Sciatic nerve (tissue), 2 donors: ENCODE data around the gene RNF8. TPM values are rescaled to one million over a fixed set of nuclear protein-coding genes. Genes with fewer than 3 reads are reported as not detected.

Source experiments
- ATAC-seq: fragments of 200-7000 bp; cut with Tn5 transposase; one replicate; pipeline ENCODE4 v1.9.1; 2020; ENCODE audit warnings: mild to moderate bottlenecking, moderate library complexity
- DNase-seq: peaks from one replicate; pipeline ENCODE4 v3.0.0-alpha.2; 2020; ENCODE audit warnings: low spot score
- intact Hi-C: fragments of 100-400 bp; cut with DNase I; formaldehyde crosslinking; loops from one replicate; pipeline ENCODE4 v1.14.2; 2022
- total RNA-seq: library from RNA; stranded (reverse); fragmentation: NEBNext Ultra II Directional; extraction: Animal tissue kit (Norgen Biotek cat#: 25700); gene quantifications from one replicate; pipeline ENCODE4 v1.2.1, GENCODE V29; 2021
- donor health status: DM: no; HTN: no; CAD: no.
- donor health status: DM: no; HTN: no; CAD: no.

Gene RNF8
- total RNA-seq, 1 donor from 2014 or later = 15.7 TPM

DNA sequence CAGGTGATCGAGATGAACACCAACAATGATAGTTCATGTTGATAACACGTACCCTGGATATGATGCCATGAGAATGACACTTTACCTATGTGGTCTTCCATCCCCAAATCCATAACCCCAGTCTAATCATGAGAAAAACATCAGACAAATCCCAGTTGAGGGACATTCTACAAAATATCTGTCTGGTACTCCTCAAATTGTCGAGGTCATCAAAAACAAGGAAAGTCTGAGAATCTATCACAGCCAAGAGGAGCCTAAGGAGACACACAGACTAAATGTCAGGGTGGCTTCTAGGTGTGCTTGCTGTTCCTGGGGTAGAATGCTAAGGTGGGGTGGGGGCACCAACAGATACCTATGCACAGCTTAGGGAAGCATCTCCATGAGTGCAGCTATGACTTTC lies 2.8 kb upstream of the RNF8 start:
- intact Hi-C loops = no loop called here
- ATAC-seq (no peak), DNase-seq (no peak)

DNA sequence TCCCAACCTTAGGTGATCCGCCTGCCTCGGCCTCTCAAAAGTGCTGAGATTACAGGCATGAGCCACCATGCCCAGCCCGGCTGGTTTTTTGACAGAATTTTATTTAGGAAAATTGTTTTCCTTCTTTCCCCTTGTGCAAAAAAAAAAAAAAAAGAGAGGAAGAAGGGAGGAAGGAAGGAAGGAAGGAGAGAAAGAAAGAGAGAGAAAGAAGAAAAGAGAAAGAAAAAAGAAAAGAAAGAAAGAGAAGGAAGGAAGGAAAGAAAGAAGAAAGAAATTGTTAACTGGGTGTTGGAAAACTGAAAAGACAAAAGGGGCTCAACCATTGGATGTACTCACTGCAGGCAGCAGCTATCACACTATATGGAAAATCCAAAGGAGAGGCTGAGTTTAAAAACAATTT lies 1.4 kb upstream of the RNF8 start:
- ATAC-seq = no peak
- intact Hi-C loops = no loop called here
- no peak for DNase-seq

DNA sequence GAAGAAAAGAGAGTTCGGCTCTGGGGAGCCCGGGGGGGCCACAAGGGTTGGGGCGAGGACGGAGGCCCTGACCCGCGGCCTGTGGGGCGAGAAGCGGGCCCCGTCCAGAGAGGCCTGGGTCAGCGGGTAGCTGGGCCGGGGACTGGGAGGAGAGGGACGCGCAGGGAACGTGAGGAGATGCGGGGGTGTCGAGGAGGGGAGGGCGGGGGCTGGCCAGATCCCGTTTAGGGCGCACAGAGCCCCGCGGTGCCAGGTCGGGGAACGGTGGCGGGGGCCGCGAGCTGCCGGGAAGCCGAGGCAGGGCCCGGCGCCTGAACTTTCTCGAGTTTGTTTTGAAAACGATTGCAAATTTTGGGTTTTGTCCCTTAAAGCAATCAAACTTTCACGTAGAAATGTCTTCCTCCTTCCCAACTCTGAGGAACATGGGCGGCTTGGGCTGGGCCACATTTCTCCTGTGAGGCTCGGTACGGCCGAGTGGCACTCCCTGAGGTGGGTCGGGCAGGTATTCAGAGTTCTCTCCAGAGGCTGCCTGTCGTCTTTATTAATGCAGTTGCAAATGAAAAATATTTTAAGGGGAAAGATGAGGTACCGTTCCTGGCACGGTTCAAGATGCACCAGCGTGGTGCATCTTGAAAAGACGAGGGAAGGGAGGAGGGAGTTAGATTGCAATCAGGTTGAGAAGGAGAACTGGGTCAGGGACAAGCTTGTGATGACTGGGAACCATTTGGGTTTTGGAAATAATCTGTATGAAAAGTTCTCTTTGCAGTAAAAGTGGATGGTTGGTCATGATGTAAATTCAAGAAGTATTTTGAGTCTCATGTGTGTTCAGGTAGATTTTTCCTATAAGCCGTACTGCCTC lies 972 bp downstream of the RNF8 start:
- DNase-seq (no peak), ATAC-seq (peak; percentile 65)

DNA sequence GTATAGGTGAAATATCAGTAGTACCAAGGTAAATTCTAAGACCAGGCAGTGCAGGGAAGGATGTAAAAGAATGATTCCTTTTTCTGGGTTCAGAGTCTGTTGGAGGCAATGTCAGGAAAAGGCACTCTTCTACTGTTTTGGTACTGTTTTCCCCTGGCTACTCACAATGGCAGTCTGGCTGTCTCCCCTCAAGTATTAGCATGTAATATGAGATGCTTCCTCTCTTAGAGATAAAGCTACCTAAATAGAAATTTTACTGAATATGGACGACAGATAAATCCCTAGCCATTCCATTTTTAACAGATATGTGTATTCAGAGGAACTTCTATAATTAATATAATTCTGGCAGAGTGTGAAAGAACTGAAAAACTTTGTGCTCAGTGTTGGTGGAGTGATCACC lies 3.5 kb downstream of the RNF8 start:
- DNase-seq (no peak), ATAC-seq (no peak)
- intact Hi-C loops = no loop called here

More for the DNA sequence above, 972 bp downstream of the RNF8 start:
- intact Hi-C loops = no loop called here

DNA sequence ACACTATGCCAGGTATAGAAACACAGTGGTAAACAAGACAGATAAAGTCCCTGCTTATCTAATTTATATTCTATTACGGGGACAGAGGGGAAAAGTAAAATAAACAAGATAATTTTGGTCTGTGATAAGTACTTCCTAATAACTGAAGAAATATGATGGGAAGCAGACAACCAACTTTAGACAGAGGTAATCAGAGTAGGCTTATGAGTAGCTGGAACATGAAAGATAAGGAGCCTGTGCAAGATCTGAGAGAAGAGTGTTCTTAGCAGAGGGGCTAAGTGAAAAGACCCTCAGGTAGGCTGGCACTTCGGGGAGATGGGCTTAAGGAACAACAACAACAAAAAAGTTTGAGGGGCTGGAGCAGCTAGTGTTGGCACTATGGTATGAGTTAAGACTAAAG lies 4.1 kb downstream of the RNF8 start:
- DNase-seq (no peak), ATAC-seq (no peak)
- intact Hi-C loops = no loop called here

DNA sequence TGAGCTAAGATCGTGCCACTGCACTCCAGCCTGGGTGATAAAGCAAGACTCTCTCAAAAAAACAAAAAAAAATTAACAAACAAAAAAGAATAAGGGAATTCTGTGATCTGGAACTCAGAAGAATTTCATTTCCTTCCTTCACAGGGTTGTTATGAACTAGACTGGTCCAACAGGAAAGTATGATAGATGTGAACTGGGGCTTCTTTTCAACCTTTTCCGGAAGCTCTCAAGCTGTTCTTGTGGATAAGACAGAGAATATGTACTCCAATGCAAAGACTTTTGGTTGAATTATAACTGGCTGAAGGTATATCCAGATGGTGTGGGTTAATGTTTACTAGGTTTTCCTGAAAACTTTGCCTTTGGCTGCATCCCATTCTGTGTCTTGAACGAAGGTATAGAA lies 5.3 kb downstream of the RNF8 start:
- intact Hi-C loops = no loop called here
- no peak for ATAC-seq
- DNase-seq = no peak

DNA sequence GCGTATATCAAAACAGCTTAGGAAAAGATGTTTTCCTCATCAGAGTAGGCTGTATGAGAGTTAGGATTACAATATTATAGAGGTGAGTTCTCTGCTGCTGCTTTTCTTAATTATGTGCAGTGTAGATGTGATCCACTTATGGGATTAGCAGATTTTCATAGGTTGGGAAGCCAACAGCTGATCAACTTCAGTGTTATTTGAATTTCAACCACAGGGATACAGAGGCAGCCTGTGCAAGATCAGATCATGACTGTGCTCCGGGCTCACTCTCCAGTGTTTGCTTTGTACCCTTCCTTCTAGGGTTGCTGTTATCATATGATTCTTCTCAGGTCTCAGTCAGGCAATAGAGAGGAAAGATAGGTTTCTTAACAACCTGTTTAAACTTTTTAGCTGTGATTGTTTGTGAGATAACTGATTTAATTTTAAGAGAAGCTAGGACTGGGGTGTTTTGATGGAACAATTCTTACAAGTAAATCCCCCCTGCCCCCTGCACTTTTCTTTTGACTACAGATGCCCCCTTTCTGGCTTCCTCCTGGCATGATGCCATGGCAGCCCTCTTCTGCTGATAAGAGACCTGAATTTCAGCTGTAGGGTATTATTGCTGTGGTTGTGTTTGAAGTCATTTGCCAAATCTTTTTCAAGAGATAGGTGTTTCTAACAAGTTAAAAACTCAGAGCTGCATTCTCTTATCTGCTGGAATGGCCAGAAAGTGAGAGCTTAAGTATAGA lies 8.5 kb downstream of the RNF8 start:
- intact Hi-C loops = no loop called here
- ATAC-seq (no peak), DNase-seq (no peak)

DNA sequence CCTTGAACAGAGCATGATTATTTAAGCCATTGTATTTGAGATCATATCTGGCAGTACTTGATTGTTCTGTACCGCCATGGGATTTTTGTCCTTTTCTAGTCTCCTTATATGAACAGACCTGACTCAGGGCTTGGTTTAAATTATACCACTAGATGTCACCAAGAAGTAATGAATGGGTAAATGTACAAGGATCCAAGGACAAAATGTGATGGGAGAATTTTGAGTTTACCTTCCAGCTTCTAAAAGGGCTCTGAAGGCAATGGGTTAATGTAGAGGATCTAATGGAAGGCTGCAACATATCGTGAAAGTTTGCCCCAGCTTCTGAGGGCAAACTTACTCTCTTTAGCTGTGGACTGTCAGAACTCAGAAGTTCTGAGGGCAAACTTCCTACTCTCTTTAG lies 12.0 kb downstream of the RNF8 start:
- no peak for DNase-seq
- ATAC-seq = no peak
- intact Hi-C loops = no loop called here

DNA sequence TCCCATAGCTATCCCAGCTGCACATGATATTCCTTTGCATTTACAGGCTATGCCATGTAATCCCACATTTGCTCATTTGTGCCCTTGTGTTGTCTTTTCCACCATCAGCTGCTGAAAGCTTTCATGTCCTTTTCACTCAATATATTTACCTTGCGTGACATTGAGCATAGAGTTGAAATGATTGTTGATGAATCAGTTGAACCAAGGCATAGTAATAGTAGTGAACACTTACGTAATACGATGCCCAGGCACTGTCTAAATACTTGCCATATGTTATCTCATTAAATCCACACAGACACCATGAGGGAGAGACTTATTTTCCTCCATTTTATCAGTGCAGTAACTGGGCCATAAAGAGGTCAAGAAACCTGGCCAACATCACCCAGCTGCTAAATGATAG lies 13.1 kb downstream of the RNF8 start:
- no peak for DNase-seq
- ATAC-seq = no peak
- intact Hi-C loops = no loop called here

DNA sequence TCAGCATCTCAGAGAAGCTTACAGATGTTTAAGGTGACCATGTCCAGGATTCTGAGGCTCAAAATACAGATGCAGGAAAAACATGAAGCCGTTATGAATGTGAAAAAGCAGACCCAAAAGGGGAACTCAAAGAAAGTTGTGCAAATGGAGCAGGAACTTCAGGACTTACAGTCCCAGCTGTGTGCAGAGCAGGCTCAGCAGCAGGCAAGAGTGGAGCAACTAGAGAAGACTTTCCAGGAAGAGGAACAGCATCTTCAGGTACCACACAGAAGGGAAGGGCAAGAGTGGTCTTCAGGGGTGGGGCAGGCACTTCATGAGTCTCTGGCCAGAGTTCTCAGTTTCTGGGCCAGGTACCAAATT lies 15.2 kb downstream of the RNF8 start:
- ATAC-seq (no peak), DNase-seq (no peak)
- intact Hi-C loops = no loop called here

DNA sequence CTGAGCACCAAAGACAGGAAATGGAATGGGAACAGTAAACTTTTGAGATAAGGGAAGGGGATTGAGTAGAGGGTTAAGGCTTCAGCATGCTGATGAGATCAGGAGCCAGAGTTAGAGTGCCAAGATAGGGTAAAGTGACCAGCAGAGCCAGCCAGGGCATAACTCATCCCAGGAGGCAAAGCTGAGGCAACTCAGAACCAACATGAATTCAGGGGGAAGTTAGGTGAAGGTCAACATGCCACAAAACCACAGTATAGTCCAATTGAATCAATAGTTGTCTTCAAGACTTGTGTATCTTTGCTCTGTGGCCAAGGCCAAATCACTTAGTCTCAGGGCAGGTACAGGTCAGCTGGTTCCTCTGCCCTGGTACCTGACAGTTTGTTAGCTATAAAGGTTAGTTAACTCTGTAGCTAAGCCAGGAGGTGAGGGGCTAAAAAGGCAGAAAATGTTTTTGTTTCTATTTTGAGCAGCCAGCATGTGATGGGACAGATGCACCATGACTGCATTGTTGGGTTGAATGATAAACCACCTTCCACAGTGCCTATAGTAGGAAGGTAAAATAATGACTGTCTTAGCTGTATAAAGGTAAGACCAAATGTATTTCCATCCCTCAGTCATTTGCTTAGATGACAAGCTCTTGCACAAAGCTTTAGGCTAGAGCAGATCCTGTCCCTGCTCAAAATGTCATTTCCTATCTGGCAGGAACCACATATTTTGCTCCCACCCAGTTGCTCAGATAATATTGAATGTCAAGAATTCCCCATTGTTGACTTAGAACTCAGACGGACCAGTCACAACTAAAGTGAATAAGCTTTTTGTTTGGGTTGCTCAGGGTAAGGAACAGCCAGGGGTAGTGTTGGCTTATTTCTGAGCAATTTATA lies 15.8 kb downstream of the RNF8 start:
- ATAC-seq (no peak), DNase-seq (no peak)
- intact Hi-C loops = no loop called here

DNA sequence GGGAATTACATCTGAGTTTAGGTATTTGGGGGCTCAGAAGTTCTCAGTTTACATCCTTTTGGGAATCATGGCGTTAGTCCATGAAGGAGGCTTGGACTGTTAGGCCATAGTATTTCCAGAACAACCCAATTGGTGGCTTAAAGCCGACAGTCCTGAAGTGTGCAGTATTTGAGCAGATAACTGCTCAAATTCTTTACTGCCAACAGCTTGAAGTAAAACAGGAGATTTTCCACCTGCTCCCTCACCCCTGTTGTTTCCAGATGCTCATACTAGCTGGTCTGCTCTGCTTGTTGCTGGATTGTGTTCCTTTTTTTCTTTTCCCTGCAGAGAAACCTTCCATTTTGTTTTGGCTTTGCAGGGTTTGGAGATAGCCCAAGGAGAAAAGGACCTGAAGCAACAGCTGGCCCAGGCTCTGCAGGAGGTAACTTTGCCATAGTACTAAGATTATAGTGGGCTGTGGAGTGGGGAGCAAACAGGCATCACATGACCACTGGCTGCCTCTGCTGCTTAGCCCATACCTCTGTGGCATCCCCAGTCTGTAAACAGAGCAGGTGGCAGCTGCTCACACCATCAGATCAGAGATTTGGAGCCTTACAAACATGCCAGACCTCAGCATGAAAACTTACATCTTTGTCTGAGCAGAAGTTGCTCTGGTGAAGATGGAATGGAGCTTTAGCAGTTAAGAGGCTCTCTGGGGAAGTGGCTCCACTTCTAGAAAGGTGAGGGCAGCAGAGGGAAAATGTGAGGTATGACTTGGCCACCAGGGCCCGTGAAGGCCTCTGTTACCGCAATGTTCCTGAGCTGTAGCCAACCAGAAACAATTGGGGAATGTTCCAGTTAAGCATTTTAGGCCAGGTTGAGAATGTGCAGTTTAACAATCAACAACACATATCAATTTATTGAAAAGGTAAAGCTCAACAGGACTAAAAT lies 17.6 kb downstream of the RNF8 start:
- no peak for ATAC-seq

DNA sequence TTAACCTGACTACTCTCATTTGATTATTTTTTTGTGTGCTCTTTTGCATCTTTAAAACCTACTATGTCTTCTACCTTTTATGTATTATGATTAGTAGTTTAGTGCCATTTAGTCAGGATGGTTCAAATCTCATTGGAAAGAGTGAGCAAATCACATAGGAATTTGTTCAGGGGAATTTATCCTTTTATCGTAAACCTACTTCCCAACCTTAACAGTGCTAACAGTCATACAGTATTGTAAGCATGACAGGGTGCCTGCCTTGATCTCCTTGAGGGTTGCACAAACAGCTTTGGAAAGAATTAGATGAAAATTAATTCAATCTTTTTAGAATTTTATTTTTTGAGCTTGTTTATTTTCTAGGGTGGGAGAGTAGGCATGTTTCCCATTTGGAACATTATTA lies 18.3 kb downstream of the RNF8 start:
- intact Hi-C loops = no loop called here
- ATAC-seq (no peak), DNase-seq (no peak)

More for the DNA sequence above, 17.6 kb downstream of the RNF8 start:
- DNase-seq = no peak
- intact Hi-C loops = no loop called here

DNA sequence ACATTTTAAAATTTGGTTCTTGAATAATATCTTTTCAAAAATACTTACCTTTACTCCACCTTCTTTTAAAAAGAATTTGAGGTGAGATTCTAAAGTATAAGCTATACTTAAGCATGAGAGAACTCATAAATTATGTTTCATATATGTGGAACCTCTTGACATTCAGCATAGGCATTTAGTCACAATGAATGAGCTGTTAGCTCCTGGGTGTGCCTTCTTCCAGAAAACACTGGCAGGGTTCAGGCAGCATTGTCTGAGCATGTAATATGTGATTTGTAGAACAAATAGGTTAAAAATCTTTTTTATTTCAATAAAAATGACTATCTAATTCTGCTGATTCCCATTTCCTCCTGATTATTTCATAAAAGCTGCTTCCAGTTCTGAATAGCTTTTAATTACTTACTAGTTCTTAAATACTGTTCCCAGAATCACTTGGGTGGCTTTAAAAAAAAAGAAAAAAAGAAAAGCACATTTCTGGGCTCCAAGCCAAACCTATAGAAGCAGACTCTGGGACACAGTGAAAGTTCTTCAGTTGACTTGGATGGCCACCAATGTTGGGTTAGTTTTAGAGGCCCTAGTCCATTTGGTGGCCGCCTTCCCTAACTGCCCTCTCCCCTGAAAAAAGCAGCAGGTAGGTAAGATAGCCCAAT lies 20.2 kb downstream of the RNF8 start:
- intact Hi-C loops = no loop called here
- ATAC-seq (no peak), DNase-seq (no peak)

DNA sequence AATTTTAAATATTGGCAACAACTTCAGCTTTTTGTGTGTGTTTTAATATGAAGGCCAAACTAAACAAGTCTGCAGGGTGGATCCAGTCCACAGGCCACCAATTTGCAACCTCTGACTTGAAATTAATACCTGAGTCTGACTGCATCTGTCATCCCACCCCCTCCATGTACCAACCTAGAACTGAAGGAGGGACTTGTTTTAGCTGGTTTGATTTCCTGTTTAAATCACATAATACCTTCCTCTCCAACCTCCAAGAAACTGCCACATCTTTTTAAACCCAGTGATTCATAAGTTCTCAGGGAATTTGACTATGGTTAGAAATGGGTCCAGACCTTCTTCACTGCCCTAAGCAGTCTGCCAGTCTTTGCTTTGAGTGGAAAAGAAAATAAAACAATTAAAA lies 21.6 kb downstream of the RNF8 start:
- DNase-seq (no peak), ATAC-seq (no peak)
- intact Hi-C loops = no loop called here

DNA sequence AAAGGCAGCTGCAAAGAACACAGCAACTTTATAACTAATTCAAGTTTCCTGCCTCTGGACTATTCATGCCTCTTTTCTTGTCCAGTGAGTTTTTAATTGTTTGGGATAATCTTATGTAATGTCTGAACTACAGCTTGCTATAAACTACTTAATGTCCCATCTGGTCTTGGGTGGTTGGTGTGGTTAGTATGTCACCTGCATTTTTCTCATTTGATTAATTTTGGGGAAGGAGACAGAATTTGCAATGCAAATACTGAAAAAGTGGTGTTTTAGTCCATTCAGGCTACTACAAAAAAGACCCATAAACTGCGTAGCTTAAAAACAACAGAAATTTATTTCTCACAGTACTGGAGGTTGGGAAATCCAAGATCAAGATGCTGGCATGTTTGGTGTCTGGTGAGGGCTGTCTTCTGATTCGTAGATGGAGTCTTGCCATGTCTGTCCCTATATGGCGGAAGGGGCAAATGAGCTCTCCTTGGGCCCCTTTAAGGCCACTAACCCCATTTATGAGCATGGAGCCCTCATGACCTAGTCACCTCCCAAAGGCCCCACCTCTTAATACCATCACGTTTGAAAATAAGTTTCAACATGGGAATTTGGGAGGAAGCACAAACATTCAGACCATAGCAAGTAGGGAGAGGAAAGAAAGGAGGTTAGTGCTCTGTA lies 22.4 kb downstream of the RNF8 start:
- ATAC-seq (no peak), DNase-seq (no peak)
- intact Hi-C loops = no loop called here

DNA sequence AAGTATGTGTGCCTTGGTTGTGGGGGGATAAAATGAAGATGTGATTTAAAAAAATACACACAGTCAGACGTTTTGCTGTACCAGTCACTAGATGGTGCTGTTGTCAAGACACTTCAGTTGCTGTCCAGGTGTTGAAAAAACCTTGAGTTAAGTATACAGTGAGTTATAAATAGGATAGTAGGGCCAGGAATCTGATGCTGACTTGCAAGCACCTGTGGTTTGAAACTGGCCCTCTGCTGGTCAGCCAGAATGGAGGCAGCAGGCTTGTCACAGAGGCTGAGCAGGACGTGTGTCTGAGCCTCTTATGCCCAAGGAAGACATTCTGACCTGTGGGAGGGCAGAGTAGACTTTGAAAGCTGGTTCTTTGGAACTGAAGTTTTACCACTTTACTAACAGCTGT lies 27.8 kb downstream of the RNF8 start:
- intact Hi-C loops = no loop called here
- DNase-seq = no peak
- no peak for ATAC-seq
